Activated CD4-positive, CD25-positive, alpha-beta regulatory T cell treated with anti-CD3 and anti-CD28 coated beads, Interleukin-2, amount 50 U/mL, for 72 hours (primary cell): Measurements from ENCODE around the gene TMEM63B.
"Not testable (repeated sequence)": the region's sequence is repeated elsewhere in the genome, so short reads cannot be mapped to it uniquely, and the experiment has no call there.

Experiments
- DNase-seq: peaks from one replicate; pipeline ENCODE4 v3.0.0; 2021

Gene TMEM63B

GRCh38 chr6:44176130-44176761, 48.9 kb downstream of the TMEM63B start:
- no peak for DNase-seq

- no peak for DNase-seq
Measured at GRCh38 chr6:44176762-44177509, 49.6 kb downstream of the TMEM63B start.

- no peak for DNase-seq
Measured at GRCh38 chr6:44177691-44178423, 50.5 kb downstream of the TMEM63B start.

GRCh38 chr6:44178424-44179071, 51.2 kb downstream of the TMEM63B start:
- no peak for DNase-seq

- DNase-seq, result no peak
Measured at GRCh38 chr6:44179072-44179536, 51.8 kb downstream of the TMEM63B start.

GRCh38 chr6:44179648-44180047, 52.3 kb downstream of the TMEM63B start:
- no peak for DNase-seq

GRCh38 chr6:44180406-44180805, 53.1 kb downstream of the TMEM63B start:
- DNase-seq, result no peak

GRCh38 chr6:44180886-44181285, 53.5 kb downstream of the TMEM63B start:
- DNase-seq, result no peak

GRCh38 chr6:44181784-44182183, 54.4 kb downstream of the TMEM63B start:
- not testable (repeated sequence) for DNase-seq

GRCh38 chr6:44182911-44183390, 55.6 kb downstream of the TMEM63B start:
- no peak for DNase-seq

- no peak for DNase-seq
Measured at GRCh38 chr6:44183783-44184182, 56.4 kb downstream of the TMEM63B start.

GRCh38 chr6:44185356-44185755, 58.0 kb downstream of the TMEM63B start:
- DNase-seq, result not testable (repeated sequence)

GRCh38 chr6:44185953-44186634, 58.7 kb downstream of the TMEM63B start:
- no peak for DNase-seq

- no peak for DNase-seq
Measured at GRCh38 chr6:44186635-44187025, 59.3 kb downstream of the TMEM63B start.

- DNase-seq, result no peak
Measured at GRCh38 chr6:44188819-44189218, 61.5 kb downstream of the TMEM63B start.

- DNase-seq, result no peak
Measured at GRCh38 chr6:44189257-44189656, 61.9 kb downstream of the TMEM63B start.

- no peak for DNase-seq
Measured at GRCh38 chr6:44190715-44191114, 63.4 kb downstream of the TMEM63B start.

- DNase-seq, result no peak
Measured at GRCh38 chr6:44192428-44193041, 65.2 kb downstream of the TMEM63B start.

GRCh38 chr6:44193307-44193910, 66.1 kb downstream of the TMEM63B start:
- DNase-seq, result no peak

GRCh38 chr6:44194326-44194725, 67.0 kb downstream of the TMEM63B start:
- no peak for DNase-seq

GRCh38 chr6:44196351-44196750, 69.0 kb downstream of the TMEM63B start:
- not testable (repeated sequence) for DNase-seq

GRCh38 chr6:44198684-44199083, 71.3 kb downstream of the TMEM63B start:
- no peak for DNase-seq
